Mesothelial cell of epicardium (in vitro differentiated cells): ENCODE measurements around the gene CAVIN2. TPM values are rescaled to one million over a fixed set of nuclear protein-coding genes. Genes with fewer than 3 reads are reported as not detected.
A peak's percentile ranks its signal among the peaks of the same experiment; 100 is the strongest.

Experiments used
- DNase-seq, 2 experiments: peaks; one replicate each; pipeline ENCODE4 v3.0.0; 2021; ENCODE audit warnings: low spot score in 2 of 2; ENCODE audit not compliant: unreplicated experiment in 2 of 2
- H3K27ac Mint-ChIP-seq: 2 replicates; pipeline ENCODE4 v1.8.0; 2021; ENCODE audit warnings: mixed read lengths
- H3K27me3 Mint-ChIP-seq: 2 replicates; pipeline ENCODE4 v1.8.0; 2021; ENCODE audit warnings: low read depth, mixed read lengths
- H3K36me3 Mint-ChIP-seq: 2 replicates; pipeline ENCODE4 v1.8.0; 2021; ENCODE audit warnings: mixed read lengths
- H3K4me1 Mint-ChIP-seq: 2 replicates; pipeline ENCODE4 v1.8.0; 2021; ENCODE audit warnings: mixed read lengths
- H3K4me3 Mint-ChIP-seq: 2 replicates; pipeline ENCODE4 v1.8.0; 2021; ENCODE audit warnings: mild to moderate bottlenecking, moderate library complexity, mixed read lengths
- H3K9me3 Mint-ChIP-seq: 2 replicates; pipeline ENCODE4 v1.8.0; 2021; ENCODE audit warnings: mixed read lengths
- CTCF ChIP-seq: fragments of 200-600 bp; sonication (generic); IDR thresholded peaks from one replicate; pipeline ENCODE4 v1.5.0; 2021; ENCODE audit warnings: antibody characterized with exemption; ENCODE audit not compliant: unreplicated experiment
- total RNA-seq: library from RNA; stranded (reverse); gene quantifications from 3 replicates; pipeline ENCODE4 v1.2.1, GENCODE V29; 2021

The CAVIN2 gene
- total RNA-seq, 1 donor from 2014 or later = 0.96 TPM

GRCh38 chr2:191857886-191858285 is 11.0 kb upstream of the CAVIN2 start:
- Mint-ChIP-seq H3K9me3 (peaks cover 20% of the 10 kb centered on the region), H3K36me3 (no peaks in the 10 kb centered on the region), H3K27ac (no peak overlapping the region), H3K27me3 (no peaks in the 10 kb centered on the region), H3K4me3 (no peak overlapping the region), H3K4me1 (peaks cover 22% of the 10 kb centered on the region)
- no peak for DNase-seq
- TF ChIP-seq CTCF = no peak

- TF ChIP-seq CTCF = no peak
- no peak for DNase-seq
- no peaks in the 10 kb centered on the region for H3K36me3 Mint-ChIP-seq
- no peaks in the 10 kb centered on the region for H3K27me3 Mint-ChIP-seq
- H3K4me3 Mint-ChIP-seq = no peak overlapping the region
- H3K9me3 Mint-ChIP-seq = peaks cover 20% of the 10 kb centered on the region
- H3K27ac Mint-ChIP-seq = no peak overlapping the region
- peaks cover 22% of the 10 kb centered on the region for H3K4me1 Mint-ChIP-seq
These were observed 10.4 kb upstream of the CAVIN2 start for GRCh38 chr2:191857259-191857805.

- H3K4me1 Mint-ChIP-seq = peaks cover 22% of the 10 kb centered on the region
- no peaks in the 10 kb centered on the region for H3K27me3 Mint-ChIP-seq
- H3K36me3 Mint-ChIP-seq = no peaks in the 10 kb centered on the region
- TF ChIP-seq CTCF = no peak
- H3K9me3 Mint-ChIP-seq = peaks cover 20% of the 10 kb centered on the region
- H3K4me3 Mint-ChIP-seq = no peak overlapping the region
- DNase-seq = no peak
- no peak overlapping the region for H3K27ac Mint-ChIP-seq
These were observed 9.4 kb upstream of the CAVIN2 start for GRCh38 chr2:191856111-191856876.

GRCh38 chr2:191855382-191855781 is 8.5 kb upstream of the CAVIN2 start:
- H3K4me1 Mint-ChIP-seq = peaks cover 22% of the 10 kb centered on the region
- H3K36me3 Mint-ChIP-seq = no peaks in the 10 kb centered on the region
- H3K4me3 Mint-ChIP-seq = no peak overlapping the region
- DNase-seq = no peak
- peaks cover 17% of the 10 kb centered on the region for H3K9me3 Mint-ChIP-seq
- H3K27ac Mint-ChIP-seq = no peak overlapping the region
- H3K27me3 Mint-ChIP-seq = no peaks in the 10 kb centered on the region
- TF ChIP-seq CTCF = no peak

- Mint-ChIP-seq H3K27ac (peak overlapping the region; percentile 8), H3K27me3 (no peaks in the 10 kb centered on the region), H3K4me3 (no peak overlapping the region), H3K4me1 (peaks cover 22% of the 10 kb centered on the region), H3K9me3 (peaks cover 12% of the 10 kb centered on the region), H3K36me3 (no peaks in the 10 kb centered on the region)
- DNase-seq = no peak
- no peak for TF ChIP-seq CTCF
These were observed 7.8 kb upstream of the CAVIN2 start for GRCh38 chr2:191854382-191855372.
